HEK293 (cell line): ENCODE data around the gene HDHD5.

Experiments
- BCL11A ChIP-seq: fragments of 450-650 bp; formaldehyde crosslinking; IDR thresholded peaks from 2 replicates; pipeline ENCODE4 v1.5.1; 2016; ENCODE audit warnings: low read depth, missing biosample characterization, missing genetic modification characterization
- HOXA7 ChIP-seq: sonication (generic); formaldehyde crosslinking; IDR thresholded peaks from 2 replicates; pipeline ENCODE4 v1.8.1; 2022; ENCODE audit warnings: missing genetic modification reagents, borderline replicate concordance
- KLF7 ChIP-seq: fragments of 450-650 bp; formaldehyde crosslinking; IDR thresholded peaks from 2 replicates; pipeline ENCODE4 v1.5.1; 2016; ENCODE audit warnings: missing biosample characterization, missing genetic modification characterization, borderline replicate concordance
- KLF9 ChIP-seq: fragments of 450-650 bp; formaldehyde crosslinking; IDR thresholded peaks from 2 replicates; pipeline ENCODE4 v1.5.1; 2016; ENCODE audit warnings: missing biosample characterization, missing genetic modification characterization, low read depth
- REPIN1 ChIP-seq: fragments of 450-650 bp; formaldehyde crosslinking; IDR thresholded peaks from 2 replicates; pipeline ENCODE4 v1.5.1; 2017; ENCODE audit warnings: missing biosample characterization, missing genetic modification characterization, low read depth
- SETDB1 ChIP-seq: IDR thresholded peaks from one replicate; pipeline ENCODE4 v1.6.1; 2017; ENCODE audit warnings: mild to moderate bottlenecking, low read length, moderate library complexity, mixed read lengths; ENCODE audit not compliant: insufficient read length
- ZFHX2 ChIP-seq: fragments of 450-650 bp; formaldehyde crosslinking; conservative IDR thresholded peaks from 2 replicates; pipeline ENCODE4 v1.5.1; 2016; ENCODE audit warnings: missing biosample characterization, missing genetic modification characterization
- ZFP3 ChIP-seq: fragments of 450-650 bp; formaldehyde crosslinking; IDR thresholded peaks from 2 replicates; pipeline ENCODE4 v1.5.1; 2016; ENCODE audit warnings: low read depth, missing biosample characterization, missing genetic modification characterization
- ZNF223 ChIP-seq: fragments of 450-650 bp; formaldehyde crosslinking; IDR thresholded peaks from 2 replicates; pipeline ENCODE4 v1.5.1; 2016; ENCODE audit warnings: missing biosample characterization, missing genetic modification characterization
- ZNF324 ChIP-seq: fragments of 450-650 bp; formaldehyde crosslinking; IDR thresholded peaks from 2 replicates; pipeline ENCODE4 v1.5.1; 2016; ENCODE audit warnings: missing biosample characterization, missing genetic modification characterization
- ZNF335 ChIP-seq: fragments of 450-650 bp; formaldehyde crosslinking; conservative IDR thresholded peaks from 2 replicates; pipeline ENCODE4 v1.5.1; 2016; ENCODE audit warnings: missing biosample characterization, missing genetic modification characterization
- ZNF621 ChIP-seq: fragments of 450-650 bp; formaldehyde crosslinking; IDR thresholded peaks from 2 replicates; pipeline ENCODE4 v1.5.1; 2017; ENCODE audit warnings: missing biosample characterization, missing genetic modification characterization
- ZNF623 ChIP-seq: fragments of 450-650 bp; formaldehyde crosslinking; IDR thresholded peaks from 2 replicates; pipeline ENCODE4 v1.5.1; 2016; ENCODE audit warnings: missing biosample characterization, missing genetic modification characterization
- ZNF701 ChIP-seq: fragments of 450-650 bp; formaldehyde crosslinking; IDR thresholded peaks from 2 replicates; pipeline ENCODE4 v1.5.1; 2016; ENCODE audit warnings: missing biosample characterization, missing genetic modification characterization
- ZNF707 ChIP-seq: fragments of 450-650 bp; formaldehyde crosslinking; IDR thresholded peaks from 2 replicates; pipeline ENCODE4 v1.5.1; 2016; ENCODE audit warnings: missing biosample characterization, missing genetic modification characterization
- ZNF76 ChIP-seq: fragments of 450-650 bp; formaldehyde crosslinking; IDR thresholded peaks from 2 replicates; pipeline ENCODE4; 2016; ENCODE audit warnings: low read depth, missing biosample characterization, missing genetic modification characterization, borderline replicate concordance
- ZNF843 ChIP-seq: fragments of 450-650 bp; formaldehyde crosslinking; IDR thresholded peaks from 2 replicates; pipeline ENCODE4 v1.5.1; 2016; ENCODE audit warnings: missing biosample characterization, missing genetic modification characterization
- TF ChIP-seq, protein P1 (sequence below): fragments of 450-650 bp; formaldehyde crosslinking; IDR thresholded peaks from 2 replicates; pipeline ENCODE4 v1.5.1; 2016; ENCODE audit warnings: missing biosample characterization, missing genetic modification characterization
- TF ChIP-seq, protein P2 (sequence below): fragments of 450-650 bp; formaldehyde crosslinking; IDR thresholded peaks from 2 replicates; pipeline ENCODE4 v1.5.1; 2016; ENCODE audit warnings: missing biosample characterization, missing genetic modification characterization
- TF ChIP-seq, protein P3 (sequence below): fragments of 450-650 bp; formaldehyde crosslinking; IDR thresholded peaks from 2 replicates; pipeline ENCODE4 v1.5.1; 2016; ENCODE audit warnings: missing biosample characterization, missing genetic modification characterization
- TF ChIP-seq, protein P4 (sequence below): fragments of 450-650 bp; IDR thresholded peaks from 2 replicates; pipeline ENCODE4 v1.5.1; 2018; ENCODE audit warnings: missing biosample characterization, missing genetic modification characterization
- TF ChIP-seq, protein P5 (sequence below): fragments of 450-650 bp; formaldehyde crosslinking; IDR thresholded peaks from 2 replicates; pipeline ENCODE4 v1.5.1; 2016; ENCODE audit warnings: missing biosample characterization, missing genetic modification characterization
- TF ChIP-seq, protein P6 (sequence below): fragments of 450-650 bp; formaldehyde crosslinking; optimal IDR thresholded peaks from 2 replicates; pipeline ENCODE3; 2016; ENCODE audit warnings: missing biosample characterization, mild to moderate bottlenecking, missing genetic modification characterization
- TF ChIP-seq, protein P7 (sequence below): fragments of 450-650 bp; formaldehyde crosslinking; IDR thresholded peaks from 2 replicates; pipeline ENCODE4 v1.5.1; 2016; ENCODE audit warnings: missing biosample characterization, missing genetic modification characterization
- TF ChIP-seq, protein P8 (sequence below): fragments of 450-650 bp; formaldehyde crosslinking; IDR thresholded peaks from 2 replicates; pipeline ENCODE4 v1.5.1; 2016; ENCODE audit warnings: missing biosample characterization, missing genetic modification characterization

HDHD5 gene

DNA sequence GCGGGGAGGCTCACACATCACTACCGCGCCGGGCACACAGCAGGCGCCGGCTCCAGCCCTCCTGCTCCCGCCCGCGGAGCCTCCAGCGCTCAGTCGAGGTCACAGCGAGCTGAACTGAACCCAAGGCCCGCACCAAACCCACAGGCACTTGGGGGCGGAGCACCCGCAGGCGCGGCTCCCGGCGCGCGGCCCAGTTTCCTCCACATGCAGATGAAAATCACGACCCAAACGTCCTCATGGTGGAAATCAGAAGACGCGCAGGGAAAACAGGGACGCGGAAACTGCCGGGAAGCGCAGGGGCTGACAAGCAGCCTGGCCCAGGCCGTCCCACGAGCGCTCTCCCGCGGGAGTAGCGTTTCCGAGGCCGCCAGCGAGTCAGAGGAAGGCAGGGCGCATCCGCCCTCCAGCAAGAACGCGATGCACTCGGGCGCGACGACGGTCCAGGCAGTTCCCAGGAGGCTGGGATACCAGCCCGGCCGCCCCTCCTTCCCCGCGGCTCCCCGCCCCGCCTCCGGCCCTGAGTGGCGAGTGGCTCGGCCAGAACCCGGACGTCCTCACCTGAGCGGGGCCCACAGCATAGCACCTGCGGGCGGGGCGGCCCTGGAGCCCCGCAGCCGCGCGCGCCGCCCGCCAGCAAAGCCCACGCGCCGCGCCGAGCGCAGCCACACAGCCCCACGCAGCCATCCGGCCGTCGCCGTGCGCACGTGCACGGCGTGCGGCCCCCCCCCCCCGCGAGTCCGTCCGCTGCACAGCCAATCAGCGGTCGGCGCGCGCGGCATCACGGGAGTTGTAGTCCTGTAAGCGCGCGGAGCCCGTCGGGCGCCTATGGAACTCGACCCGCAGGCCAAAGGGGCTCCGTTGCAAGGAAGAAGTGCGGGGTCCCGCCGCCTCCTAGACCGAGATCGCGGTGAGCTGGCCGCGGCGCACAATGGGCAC lies at the start of gene HDHD5 (continued):
- TF ChIP-seq, protein P1, sequence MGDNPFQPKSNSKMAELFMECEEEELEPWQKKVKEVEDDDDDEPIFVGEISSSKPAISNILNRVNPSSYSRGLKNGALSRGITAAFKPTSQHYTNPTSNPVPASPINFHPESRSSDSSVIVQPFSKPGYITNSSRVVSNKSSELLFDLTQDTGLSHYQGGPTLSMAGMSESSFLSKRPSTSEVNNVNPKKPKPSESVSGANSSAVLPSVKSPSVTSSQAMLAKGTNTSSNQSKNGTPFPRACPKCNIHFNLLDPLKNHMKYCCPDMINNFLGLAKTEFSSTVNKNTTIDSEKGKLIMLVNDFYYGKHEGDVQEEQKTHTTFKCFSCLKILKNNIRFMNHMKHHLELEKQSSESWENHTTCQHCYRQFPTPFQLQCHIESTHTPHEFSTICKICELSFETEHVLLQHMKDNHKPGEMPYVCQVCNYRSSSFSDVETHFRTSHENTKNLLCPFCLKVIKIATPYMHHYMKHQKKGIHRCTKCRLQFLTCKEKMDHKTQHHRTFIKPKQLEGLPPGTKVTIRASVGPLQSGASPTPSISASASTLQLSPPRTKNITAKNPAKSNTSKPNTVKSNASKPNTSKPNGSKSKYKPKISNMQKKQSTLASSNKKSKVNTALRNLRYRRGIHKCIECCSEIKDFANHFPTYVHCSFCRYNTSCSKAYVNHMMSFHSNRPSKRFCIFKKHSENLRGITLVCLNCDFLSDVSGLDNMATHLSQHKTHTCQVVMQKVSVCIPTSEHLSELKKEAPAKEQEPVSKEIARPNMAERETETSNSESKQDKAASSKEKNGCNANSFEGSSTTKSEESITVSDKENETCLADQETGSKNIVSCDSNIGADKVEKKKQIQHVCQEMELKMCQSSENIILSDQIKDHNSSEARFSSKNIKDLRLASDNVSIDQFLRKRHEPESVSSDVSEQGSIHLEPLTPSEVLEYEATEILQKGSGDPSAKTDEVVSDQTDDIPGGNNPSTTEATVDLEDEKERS (tag by site-specific recombination), result peak; percentile 60; the same call in 1 of the 2 replicates
- TF ChIP-seq, protein P2, sequence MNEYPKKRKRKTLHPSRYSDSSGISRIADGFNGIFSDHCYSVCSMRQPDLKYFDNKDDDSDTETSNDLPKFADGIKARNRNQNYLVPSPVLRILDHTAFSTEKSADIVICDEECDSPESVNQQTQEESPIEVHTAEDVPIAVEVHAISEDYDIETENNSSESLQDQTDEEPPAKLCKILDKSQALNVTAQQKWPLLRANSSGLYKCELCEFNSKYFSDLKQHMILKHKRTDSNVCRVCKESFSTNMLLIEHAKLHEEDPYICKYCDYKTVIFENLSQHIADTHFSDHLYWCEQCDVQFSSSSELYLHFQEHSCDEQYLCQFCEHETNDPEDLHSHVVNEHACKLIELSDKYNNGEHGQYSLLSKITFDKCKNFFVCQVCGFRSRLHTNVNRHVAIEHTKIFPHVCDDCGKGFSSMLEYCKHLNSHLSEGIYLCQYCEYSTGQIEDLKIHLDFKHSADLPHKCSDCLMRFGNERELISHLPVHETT (tag by site-specific recombination), result 0 out of 2 replicates have a peak, but pooled peaks have one; percentile 31
- TF ChIP-seq ZNF623 (tag by site-specific recombination) (no peak), ZFP3 (tag by site-specific recombination) (no peak), ZNF707 (no peak), KLF9 (tag by site-specific recombination) (peak; percentile 75), HOXA7 (CRISPR knock-in tag) (no peak), ZNF621 (tag by site-specific recombination) (no peak), ZNF76 (tag by site-specific recombination) (peak; percentile 93), ZNF324 (tag by site-specific recombination) (no peak), SETDB1 (no peak), ZNF843 (tag by site-specific recombination) (no peak), REPIN1 (tag by site-specific recombination) (no peak), BCL11A (tag by site-specific recombination) (no peak), ZNF223 (peak; percentile 62; the same call in 1 of the 2 replicates), ZFHX2 (tag by site-specific recombination) (peak; percentile 37), KLF7 (0 out of 2 replicates have a peak, but pooled peaks have one; percentile 54), ZNF701 (tag by site-specific recombination) (no peak), ZNF335 (tag by site-specific recombination) (peak; percentile 83)
- TF ChIP-seq, protein P3, sequence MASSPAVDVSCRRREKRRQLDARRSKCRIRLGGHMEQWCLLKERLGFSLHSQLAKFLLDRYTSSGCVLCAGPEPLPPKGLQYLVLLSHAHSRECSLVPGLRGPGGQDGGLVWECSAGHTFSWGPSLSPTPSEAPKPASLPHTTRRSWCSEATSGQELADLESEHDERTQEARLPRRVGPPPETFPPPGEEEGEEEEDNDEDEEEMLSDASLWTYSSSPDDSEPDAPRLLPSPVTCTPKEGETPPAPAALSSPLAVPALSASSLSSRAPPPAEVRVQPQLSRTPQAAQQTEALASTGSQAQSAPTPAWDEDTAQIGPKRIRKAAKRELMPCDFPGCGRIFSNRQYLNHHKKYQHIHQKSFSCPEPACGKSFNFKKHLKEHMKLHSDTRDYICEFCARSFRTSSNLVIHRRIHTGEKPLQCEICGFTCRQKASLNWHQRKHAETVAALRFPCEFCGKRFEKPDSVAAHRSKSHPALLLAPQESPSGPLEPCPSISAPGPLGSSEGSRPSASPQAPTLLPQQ (tag by site-specific recombination), result peak; percentile 75
- TF ChIP-seq, protein P4, sequence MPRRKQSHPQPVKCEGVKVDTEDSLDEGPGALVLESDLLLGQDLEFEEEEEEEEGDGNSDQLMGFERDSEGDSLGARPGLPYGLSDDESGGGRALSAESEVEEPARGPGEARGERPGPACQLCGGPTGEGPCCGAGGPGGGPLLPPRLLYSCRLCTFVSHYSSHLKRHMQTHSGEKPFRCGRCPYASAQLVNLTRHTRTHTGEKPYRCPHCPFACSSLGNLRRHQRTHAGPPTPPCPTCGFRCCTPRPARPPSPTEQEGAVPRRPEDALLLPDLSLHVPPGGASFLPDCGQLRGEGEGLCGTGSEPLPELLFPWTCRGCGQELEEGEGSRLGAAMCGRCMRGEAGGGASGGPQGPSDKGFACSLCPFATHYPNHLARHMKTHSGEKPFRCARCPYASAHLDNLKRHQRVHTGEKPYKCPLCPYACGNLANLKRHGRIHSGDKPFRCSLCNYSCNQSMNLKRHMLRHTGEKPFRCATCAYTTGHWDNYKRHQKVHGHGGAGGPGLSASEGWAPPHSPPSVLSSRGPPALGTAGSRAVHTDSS (tag by site-specific recombination), result no peak
- TF ChIP-seq, protein P5, sequence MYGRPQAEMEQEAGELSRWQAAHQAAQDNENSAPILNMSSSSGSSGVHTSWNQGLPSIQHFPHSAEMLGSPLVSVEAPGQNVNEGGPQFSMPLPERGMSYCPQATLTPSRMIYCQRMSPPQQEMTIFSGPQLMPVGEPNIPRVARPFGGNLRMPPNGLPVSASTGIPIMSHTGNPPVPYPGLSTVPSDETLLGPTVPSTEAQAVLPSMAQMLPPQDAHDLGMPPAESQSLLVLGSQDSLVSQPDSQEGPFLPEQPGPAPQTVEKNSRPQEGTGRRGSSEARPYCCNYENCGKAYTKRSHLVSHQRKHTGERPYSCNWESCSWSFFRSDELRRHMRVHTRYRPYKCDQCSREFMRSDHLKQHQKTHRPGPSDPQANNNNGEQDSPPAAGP (tag by site-specific recombination), result peak; percentile 86
- TF ChIP-seq, protein P6, sequence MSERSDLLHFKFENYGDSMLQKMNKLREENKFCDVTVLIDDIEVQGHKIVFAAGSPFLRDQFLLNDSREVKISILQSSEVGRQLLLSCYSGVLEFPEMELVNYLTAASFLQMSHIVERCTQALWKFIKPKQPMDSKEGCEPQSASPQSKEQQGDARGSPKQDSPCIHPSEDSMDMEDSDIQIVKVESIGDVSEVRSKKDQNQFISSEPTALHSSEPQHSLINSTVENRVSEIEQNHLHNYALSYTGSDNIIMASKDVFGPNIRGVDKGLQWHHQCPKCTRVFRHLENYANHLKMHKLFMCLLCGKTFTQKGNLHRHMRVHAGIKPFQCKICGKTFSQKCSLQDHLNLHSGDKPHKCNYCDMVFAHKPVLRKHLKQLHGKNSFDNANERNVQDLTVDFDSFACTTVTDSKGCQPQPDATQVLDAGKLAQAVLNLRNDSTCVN (tag by site-specific recombination), result peak; percentile 98
- TF ChIP-seq, protein P7, sequence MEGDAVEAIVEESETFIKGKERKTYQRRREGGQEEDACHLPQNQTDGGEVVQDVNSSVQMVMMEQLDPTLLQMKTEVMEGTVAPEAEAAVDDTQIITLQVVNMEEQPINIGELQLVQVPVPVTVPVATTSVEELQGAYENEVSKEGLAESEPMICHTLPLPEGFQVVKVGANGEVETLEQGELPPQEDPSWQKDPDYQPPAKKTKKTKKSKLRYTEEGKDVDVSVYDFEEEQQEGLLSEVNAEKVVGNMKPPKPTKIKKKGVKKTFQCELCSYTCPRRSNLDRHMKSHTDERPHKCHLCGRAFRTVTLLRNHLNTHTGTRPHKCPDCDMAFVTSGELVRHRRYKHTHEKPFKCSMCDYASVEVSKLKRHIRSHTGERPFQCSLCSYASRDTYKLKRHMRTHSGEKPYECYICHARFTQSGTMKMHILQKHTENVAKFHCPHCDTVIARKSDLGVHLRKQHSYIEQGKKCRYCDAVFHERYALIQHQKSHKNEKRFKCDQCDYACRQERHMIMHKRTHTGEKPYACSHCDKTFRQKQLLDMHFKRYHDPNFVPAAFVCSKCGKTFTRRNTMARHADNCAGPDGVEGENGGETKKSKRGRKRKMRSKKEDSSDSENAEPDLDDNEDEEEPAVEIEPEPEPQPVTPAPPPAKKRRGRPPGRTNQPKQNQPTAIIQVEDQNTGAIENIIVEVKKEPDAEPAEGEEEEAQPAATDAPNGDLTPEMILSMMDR (tag by site-specific recombination), result peak; percentile 47; the same call in 1 of the 2 replicates
- TF ChIP-seq, protein P8, sequence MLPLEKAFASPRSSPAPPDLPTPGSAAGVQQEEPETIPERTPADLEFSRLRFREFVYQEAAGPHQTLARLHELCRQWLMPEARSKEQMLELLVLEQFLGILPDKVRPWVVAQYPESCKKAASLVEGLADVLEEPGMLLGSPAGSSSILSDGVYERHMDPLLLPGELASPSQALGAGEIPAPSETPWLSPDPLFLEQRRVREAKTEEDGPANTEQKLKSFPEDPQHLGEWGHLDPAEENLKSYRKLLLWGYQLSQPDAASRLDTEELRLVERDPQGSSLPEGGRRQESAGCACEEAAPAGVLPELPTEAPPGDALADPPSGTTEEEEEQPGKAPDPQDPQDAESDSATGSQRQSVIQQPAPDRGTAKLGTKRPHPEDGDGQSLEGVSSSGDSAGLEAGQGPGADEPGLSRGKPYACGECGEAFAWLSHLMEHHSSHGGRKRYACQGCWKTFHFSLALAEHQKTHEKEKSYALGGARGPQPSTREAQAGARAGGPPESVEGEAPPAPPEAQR (tag by site-specific recombination), result no peak
